Left cardiac atrium (tissue), 4 donors: ENCODE data around the gene APEH. TPM values are rescaled to one million over a fixed set of nuclear protein-coding genes. Genes with fewer than 3 reads are reported as not detected.
"Not testable (repeated sequence)": the region's sequence is repeated elsewhere in the genome, so short reads cannot be mapped to it uniquely, and the experiment has no call there.

Experiments used
- ATAC-seq, 2 donors: fragments of 200-7000 bp; cut with Tn5 transposase; one replicate each; pipeline ENCODE4 v1.9.1; 2020; ENCODE audit warnings: mild to moderate bottlenecking in 2 of 2, moderate library complexity in 2 of 2
- DNase-seq: peaks from one replicate; pipeline ENCODE4 v3.0.0-alpha.2; 2020
- intact Hi-C, 2 donors: fragments of 100-400 bp; cut with DNase I; formaldehyde crosslinking; loops; one replicate each; pipeline versions ENCODE4 v1.14.1 to v1.15.1; 2022 to 2023
- total RNA-seq, 2 donors: library from RNA; stranded (reverse); fragmentation: NEBNext Ultra II Directional; extraction: Animal tissue kit (Norgen Biotek cat#: 25700); gene quantifications; one replicate each; pipeline ENCODE4 v1.2.1, GENCODE V29; 2021
- donor health status: DM: no; HTN: yes; CAD: no.
- donor health status: DM: no; HTN: yes; CAD: no; lungs with severe emphysema.
- donor health status: DM: yes; HTN: yes; CAD: no.
- donor health status: Dilated cardiomyopathy.

Gene APEH
- total RNA-seq, 2 donors from 2014 or later, result 75.3 to 82.6 TPM

- ATAC-seq, intact Hi-C loops: not testable (repeated sequence)
Measured at GRCh38 chr3:49685846-49686245, 11.7 kb downstream of the APEH start.

GRCh38 chr3:49686346-49686745 is 12.2 kb downstream of the APEH start:
- intact Hi-C loops, DNase-seq: not testable (repeated sequence)
- peak; percentile 2 to 18 for ATAC-seq

More at GRCh38 chr3:49685846-49686245, 11.7 kb downstream of the APEH start:
- not testable (repeated sequence) for DNase-seq

GRCh38 chr3:49686769-49687423 is 12.7 kb downstream of the APEH start:
- ATAC-seq, result peak; percentile 53 to 65
- DNase-seq, result peak; percentile 76
- intact Hi-C loops, result not testable (repeated sequence)

GRCh38 chr3:49687424-49687795 is 13.3 kb downstream of the APEH start:
- intact Hi-C loops, ATAC-seq, DNase-seq: not testable (repeated sequence)

- ATAC-seq, DNase-seq, intact Hi-C loops: not testable (repeated sequence)
Measured at GRCh38 chr3:49688338-49689045, 14.3 kb downstream of the APEH start.

GRCh38 chr3:49689046-49689907 is 15.1 kb downstream of the APEH start, which contains the start of the genes MST1 and RNF123:
Gene MST1 (minus strand): TSS chr3:49689474. CDS start chr3:49688691, 783 bp downstream.
Gene RNF123 (plus strand): TSS chr3:49689557. CDS start chr3:49691166, 1,609 bp downstream.
- intact Hi-C loops, result no loop called here
- peak; percentile 95 for DNase-seq
- ATAC-seq, result peak; percentile 72 to 87

- ATAC-seq, DNase-seq, intact Hi-C loops: not testable (repeated sequence)
Measured at GRCh38 chr3:49689908-49690624, 15.9 kb downstream of the APEH start.

GRCh38 chr3:49690856-49691255 is 16.7 kb downstream of the APEH start:
- intact Hi-C loops, ATAC-seq, DNase-seq: not testable (repeated sequence)

GRCh38 chr3:49691481-49691880 is 17.3 kb downstream of the APEH start:
- intact Hi-C loops, DNase-seq, ATAC-seq: not testable (repeated sequence)

- ATAC-seq, intact Hi-C loops: not testable (repeated sequence)
Measured at GRCh38 chr3:49694409-49695070, 20.4 kb downstream of the APEH start.

GRCh38 chr3:49695350-49696015 is 21.3 kb downstream of the APEH start:
- intact Hi-C loops, DNase-seq: not testable (repeated sequence)
- ATAC-seq, result peak; percentile 19 to 40

More at GRCh38 chr3:49694409-49695070, 20.4 kb downstream of the APEH start:
- DNase-seq, result not testable (repeated sequence)

- intact Hi-C loops, result no loop called here
- DNase-seq (no peak), ATAC-seq (peak; percentile 24 to 37)
Measured at GRCh38 chr3:49699281-49699979, 25.3 kb downstream of the APEH start.

- ATAC-seq (no peak), DNase-seq (no peak)
- intact Hi-C loops, result no loop called here
Measured at GRCh38 chr3:49700014-49700413, 25.9 kb downstream of the APEH start.

- intact Hi-C loops, result no loop called here
- ATAC-seq, result no peak
Measured at GRCh38 chr3:49700453-49701128, 26.4 kb downstream of the APEH start.

GRCh38 chr3:49701388-49702077 is 27.4 kb downstream of the APEH start:
- intact Hi-C loops, result no loop called here
- DNase-seq (no peak), ATAC-seq (no peak)

More at GRCh38 chr3:49700453-49701128, 26.4 kb downstream of the APEH start:
- DNase-seq, result no peak

GRCh38 chr3:49702672-49703071 is 28.5 kb downstream of the APEH start:
- ATAC-seq, result no peak
- intact Hi-C loops, result no loop called here
- no peak for DNase-seq
